GM11168 (cell line): ENCODE measurements around the gene PSMA2.
"Not testable (repeated sequence)": the region's sequence is repeated elsewhere in the genome, so short reads cannot be mapped to it uniquely, and the experiment has no call there.

Experiments
- in situ Hi-C: fragments of 300-500 bp; cut with MboI; formaldehyde crosslinking; loops from one replicate; pipeline ENCODE4 v1.12.0; 2022; ENCODE audit warnings: low sequenced_read_pairs; ENCODE audit not compliant: unreplicated experiment

Gene PSMA2

GRCh38 chr7:42913591-42913990 lies 18.4 kb downstream of the PSMA2 start:
- in situ Hi-C loops = no loop called here

DNA sequence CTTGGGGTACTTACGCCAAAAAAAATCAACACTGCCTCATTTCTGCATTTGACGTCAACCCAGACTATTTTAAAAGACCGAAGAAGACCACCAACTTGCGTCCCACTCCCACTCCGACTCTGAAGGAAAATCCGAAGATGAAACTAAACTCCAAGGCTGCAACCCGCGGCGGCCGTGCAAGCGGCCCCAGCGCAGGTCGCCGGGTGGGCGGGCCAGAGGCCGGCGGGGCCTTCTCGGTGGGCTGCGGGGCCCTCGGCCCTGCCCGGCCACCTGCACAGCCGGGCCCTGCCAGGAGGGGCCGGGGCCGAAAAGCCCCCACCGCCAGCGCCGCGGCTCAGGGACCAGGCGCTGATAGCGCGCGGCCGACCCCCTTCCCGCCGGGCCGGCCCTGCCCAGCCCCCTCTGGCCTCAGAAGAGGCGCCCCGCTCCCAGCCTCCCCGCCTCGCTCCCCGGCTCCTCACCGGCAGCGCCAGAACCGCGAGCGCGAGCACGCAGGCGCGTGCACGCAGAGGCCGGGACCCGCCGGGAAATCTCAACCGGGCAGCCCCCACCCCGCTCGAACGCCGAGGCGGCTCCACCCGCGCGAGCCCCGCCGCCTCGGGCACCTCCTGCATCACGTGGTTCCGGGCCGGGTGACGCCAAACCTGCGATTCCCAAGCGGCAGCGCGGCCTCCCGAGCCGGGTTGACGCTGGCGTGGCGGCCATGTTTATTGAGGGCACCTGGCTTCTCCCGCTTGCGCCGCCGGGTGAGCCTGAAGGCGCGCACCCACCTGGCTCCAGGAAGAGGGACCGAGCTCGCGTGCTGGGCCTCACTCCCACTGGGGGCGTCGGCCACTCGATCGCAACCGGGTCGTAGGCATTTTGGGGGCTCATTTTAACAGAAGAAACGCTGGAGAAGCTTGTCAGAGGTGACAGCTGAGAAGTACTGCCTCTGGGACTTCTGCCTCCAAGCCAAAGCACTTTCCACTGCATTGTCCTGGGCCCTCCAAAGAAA lies 20.2 kb downstream of the PSMA2 start, which contains the start of gene C7orf25:
Gene C7orf25 (minus strand): TSS at position 617 of the 994 bp plus-strand sequence. CDS start 1,170 bp downstream, outside the sequence.
- in situ Hi-C loops = no loop called here

GRCh38 chr7:42910306-42910705 lies 21.7 kb downstream of the PSMA2 start:
- in situ Hi-C loops = no loop called here

DNA sequence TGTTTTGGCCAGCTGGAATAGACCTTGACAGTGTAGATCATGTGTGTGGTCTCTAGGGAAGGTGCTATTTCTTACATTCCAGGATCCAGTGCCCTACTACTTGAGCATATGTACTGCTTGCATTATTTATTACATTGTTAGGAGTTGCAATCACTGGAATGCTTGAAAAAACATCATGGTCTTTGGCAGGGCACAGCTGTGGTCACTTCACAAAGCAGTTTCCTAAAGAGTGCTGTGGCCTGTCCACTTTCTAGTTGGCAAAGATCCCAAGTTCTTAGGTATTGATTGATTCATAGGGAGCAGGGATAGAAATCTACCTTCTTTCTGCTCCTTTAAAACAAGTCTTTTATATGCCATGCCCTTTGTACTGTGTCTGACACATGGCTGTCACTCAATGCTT lies 24.7 kb downstream of the PSMA2 start:
- in situ Hi-C loops = no loop called here

DNA sequence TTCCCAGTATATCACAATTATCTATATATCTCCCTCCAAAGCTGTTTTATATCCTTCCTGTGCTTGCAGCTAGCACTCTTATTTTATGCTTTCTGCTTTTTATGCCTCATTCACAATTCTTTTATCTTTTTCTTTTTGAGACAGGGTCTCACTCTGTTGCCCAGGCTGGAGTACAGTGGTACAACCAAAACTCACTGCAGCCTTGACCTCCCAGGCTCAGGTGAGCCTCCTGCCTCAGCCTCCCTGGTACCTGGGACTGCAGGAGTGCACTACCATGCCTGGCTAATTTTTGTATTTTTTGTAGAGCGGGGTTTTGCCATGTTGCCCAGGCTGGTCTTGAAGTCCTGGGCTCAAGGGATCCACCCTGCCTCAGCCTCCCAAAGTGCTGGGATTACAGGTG lies 25.8 kb downstream of the PSMA2 start:
- in situ Hi-C loops = no loop called here

- in situ Hi-C loops = no loop called here
These were observed 29.6 kb downstream of the PSMA2 start for GRCh38 chr7:42902331-42902730.

- in situ Hi-C loops = no loop called here
These were observed 31.1 kb downstream of the PSMA2 start for GRCh38 chr7:42900842-42901241.

DNA sequence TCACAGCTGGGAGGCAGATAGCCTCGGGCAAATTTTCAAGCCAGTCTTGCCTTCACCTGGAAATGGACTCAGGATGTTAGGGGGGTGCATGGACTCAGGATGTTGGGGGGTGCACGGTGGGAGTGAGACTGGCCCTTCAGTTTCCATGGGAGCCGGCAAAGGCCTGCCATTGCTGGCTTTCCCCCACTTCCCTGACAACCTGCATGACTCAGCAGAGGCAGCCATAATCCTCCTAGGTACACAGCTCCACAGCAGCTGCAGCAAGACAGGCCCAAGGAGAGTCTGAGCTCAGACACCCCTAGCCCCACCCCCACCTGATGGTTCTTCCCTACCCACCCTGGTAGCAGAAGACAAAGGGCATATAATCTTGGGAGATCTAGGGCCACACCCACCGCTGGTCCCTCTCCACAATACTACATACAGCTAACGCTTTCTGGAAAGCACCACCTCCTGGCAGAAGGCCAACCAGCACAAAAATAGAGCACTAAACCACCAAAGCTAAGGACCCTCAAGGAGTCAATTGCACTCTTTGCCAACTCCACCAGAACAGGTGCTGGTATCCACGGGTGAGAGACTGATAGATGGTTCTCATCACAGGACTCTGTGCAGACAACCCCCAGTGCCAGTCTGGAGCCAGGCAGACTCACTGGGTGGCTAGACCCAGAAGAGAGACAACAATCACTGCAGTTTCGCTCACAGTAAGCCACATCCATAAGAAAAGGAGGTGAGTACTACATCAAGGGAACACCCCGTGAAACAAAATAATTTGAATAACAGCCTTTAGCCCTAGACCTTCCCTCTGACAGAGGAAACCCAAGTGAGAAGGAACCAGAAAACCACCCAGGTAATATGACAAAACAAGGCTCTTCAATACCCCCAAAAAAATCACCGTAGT lies 38.4 kb downstream of the PSMA2 start:
- in situ Hi-C loops = no loop called here

GRCh38 chr7:42886893-42887505 lies 45.0 kb downstream of the PSMA2 start:
- in situ Hi-C loops = no loop called here

- in situ Hi-C loops = no loop called here
These were observed 45.8 kb downstream of the PSMA2 start for GRCh38 chr7:42886129-42886528.

GRCh38 chr7:42885183-42885582 lies 46.8 kb downstream of the PSMA2 start:
- in situ Hi-C loops = not testable (repeated sequence)

- in situ Hi-C loops = no loop called here
These were observed 48.0 kb downstream of the PSMA2 start for GRCh38 chr7:42883950-42884349.

- in situ Hi-C loops = no loop called here
These were observed 51.6 kb downstream of the PSMA2 start for GRCh38 chr7:42880392-42880791.

DNA sequence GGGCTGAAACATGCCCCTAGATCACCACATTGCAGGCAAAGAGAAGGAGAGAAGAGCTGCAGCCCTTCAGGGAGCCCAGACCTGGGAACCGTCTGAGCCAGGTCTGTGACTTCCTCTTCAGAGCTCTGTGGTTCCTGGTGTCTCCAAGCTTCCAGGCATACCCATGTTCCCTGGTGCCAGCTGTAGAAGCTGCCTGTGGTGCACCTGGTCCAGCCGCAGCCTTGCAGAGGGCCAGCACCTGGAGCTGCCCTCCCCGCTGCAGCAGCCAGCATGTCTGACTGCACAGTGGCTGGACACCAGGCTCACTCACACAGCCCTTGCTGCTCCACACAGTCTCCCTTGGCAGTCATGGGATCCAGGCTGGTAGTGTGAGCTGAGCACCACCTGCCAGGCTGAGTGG lies 53.7 kb downstream of the PSMA2 start:
- in situ Hi-C loops = no loop called here

- in situ Hi-C loops = no loop called here
These were observed 54.1 kb downstream of the PSMA2 start for GRCh38 chr7:42877862-42878261.

GRCh38 chr7:42876182-42877068 lies 55.5 kb downstream of the PSMA2 start:
- in situ Hi-C loops = no loop called here

DNA sequence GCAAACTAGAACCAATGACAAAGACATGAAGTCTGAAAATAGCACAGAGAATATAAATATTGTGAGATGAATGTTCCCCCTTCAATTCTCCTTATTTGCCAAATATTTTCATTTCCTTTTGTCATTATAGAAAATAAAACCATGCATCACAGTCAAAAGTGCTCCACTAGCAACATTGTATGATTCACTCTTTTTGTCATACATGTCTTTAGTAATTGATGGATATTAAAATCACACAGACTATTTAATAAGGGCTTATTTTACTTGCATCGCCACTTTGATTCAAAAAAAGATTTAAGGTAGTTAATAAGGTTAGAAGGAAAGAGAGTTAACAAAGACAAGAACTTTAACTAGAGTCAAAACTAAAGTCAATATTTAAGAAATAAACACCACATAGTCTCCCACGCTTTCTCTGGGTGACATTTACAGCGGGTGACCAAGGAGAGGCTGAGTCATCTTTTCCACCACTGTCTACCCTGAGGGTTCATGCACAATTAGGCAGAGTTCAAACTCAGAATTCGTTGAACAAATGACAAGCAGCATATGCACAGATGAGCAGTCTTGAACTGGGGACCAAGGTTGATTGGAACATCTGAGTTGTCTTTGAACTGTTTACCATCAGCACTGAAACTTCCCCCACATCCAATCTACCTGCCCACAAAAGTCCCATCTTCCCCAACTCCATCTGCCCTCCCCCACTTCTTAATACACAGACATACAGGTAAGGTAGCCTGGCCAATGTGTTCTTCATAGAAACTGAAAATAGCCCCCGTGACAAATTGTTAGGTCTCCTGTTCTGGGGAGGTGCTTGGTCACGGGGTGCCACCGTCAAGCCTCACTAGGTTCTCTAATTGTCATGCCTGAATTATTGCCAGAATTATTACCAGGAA lies 62.6 kb downstream of the PSMA2 start:
- in situ Hi-C loops = no loop called here

- in situ Hi-C loops = no loop called here
These were observed 63.5 kb downstream of the PSMA2 start for GRCh38 chr7:42868480-42868879.
